DMS 273 (cell line): ENCODE results near the gene PCGF3.
"Not testable (repeated sequence)": the region's sequence is repeated elsewhere in the genome, so short reads cannot be mapped to it uniquely, and the experiment has no call there.

Experiments used
- DNase-seq: peaks from one replicate; lab custom pipeline; 2025; ENCODE audit not compliant: unreplicated experiment; lab: John Stamatoyannopoulos, UW

The PCGF3 gene

DNA sequence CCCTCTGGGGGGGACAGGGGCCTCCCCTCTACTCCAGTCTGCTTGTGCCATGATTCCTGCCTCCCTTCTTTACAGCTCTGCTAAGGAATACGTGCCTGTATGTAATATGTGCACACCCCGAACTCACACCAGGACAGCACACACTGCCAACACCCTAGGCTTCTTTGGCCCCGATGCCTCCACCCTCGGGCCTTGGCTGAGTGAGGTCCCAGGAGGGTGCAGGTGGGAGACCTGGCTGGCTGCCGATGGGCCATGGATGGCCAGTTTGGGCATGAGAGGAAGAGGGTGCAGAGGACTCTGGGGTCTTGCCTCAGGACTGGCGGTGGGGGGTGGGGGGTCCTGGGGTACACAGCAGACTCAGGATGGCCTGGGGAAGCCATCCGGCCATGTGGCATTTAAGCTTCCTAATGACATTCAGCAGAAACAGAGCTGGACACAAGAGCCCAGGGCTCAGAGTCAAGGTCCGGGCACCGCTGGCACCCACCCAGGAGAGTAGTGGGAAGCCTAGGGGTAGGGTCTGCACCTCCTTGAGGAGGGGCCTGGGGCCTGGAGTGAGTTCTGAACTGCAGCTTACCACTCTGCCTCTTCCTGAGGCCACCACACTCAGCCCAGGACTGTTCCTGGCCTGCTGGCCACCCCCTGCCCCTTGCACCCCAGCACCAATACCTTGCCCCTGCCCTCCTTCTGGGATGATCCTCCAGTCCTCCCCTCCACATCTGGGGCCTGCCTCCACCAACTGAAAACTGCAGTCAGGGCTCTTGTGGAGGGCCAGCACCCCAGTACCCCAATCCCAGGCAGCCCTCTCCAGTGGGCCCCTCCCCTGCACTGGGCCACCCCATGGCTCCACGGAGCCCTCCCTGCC is 2.1 kb upstream of the PCGF3 start:
- no peak for DNase-seq

DNA sequence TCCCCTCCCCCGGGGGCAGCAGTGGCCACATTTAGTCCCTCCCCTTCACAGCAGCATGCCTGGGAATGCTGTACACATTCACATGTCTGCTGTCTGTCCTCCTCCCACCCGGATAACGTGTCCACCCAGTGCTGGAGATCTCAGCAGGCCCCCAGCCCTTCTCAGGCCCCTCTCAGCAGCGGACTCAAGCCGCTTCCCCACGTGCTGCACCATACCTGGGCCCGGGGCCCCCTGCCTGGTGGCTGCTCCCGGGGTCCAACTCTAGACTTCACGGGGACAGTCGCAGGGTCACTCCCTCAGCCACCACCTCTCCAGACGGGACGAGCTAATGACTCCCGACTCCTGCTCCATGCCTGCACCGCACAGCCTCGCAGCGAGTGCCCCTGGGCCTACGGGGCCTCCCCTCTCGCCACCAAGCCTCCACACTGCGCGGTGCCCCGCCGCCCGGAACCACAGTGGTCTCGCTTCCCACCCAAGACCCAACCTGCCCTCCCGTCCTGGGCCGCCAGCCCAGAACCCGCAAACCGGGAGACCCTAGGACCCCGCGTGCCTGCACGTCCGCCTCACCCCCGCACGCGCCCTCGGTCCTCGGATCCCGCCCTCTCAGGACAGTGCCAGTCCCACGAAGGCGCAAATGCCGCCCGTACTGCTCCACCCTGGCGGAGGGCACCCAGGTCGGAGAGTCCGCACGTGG is 1.3 kb upstream of the PCGF3 start:
- DNase-seq, result no peak

DNA sequence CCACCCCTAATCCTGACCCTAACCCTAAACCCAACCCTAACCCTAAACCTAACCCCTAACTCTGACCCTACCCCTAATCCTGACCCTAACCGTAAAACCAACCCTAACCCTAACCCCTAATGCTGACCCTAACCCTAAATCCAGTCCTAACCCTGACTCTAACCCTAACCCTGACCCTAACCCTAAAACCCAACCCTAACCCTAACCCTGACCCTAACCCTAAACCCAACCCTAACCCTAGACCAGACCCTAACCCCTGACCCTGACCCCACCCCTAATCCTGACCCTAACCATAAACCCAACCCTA is 708 bp upstream of the PCGF3 start:
- DNase-seq, result no peak

DNA sequence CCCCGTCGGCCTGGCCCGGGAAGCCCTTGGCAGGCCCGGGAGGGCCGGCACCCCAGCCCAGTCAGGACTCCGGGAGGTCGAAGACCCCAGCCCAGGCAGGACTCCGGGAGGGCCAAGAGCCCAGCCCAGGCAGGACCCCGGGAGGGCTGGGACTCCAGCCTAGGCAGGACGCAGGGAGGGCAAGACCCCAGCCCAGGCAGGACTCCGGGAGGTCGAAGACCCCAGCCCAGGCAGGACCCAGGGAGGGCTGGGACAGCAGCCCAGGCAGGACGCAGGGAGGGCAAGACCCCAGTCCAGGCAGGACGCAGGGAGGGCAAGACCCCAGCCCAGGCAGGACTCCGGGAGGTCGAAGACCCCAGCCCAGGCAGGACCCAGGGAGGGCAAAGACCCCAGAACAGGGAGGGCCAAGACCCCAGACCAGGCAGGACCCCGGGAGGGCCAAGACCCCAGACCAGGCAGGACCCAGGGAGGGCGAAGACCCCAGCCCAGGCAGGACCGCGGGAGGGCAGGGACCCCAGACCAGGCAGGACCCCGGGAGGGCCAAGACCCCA is 526 bp downstream of the PCGF3 start:
- not testable (repeated sequence) for DNase-seq

DNA sequence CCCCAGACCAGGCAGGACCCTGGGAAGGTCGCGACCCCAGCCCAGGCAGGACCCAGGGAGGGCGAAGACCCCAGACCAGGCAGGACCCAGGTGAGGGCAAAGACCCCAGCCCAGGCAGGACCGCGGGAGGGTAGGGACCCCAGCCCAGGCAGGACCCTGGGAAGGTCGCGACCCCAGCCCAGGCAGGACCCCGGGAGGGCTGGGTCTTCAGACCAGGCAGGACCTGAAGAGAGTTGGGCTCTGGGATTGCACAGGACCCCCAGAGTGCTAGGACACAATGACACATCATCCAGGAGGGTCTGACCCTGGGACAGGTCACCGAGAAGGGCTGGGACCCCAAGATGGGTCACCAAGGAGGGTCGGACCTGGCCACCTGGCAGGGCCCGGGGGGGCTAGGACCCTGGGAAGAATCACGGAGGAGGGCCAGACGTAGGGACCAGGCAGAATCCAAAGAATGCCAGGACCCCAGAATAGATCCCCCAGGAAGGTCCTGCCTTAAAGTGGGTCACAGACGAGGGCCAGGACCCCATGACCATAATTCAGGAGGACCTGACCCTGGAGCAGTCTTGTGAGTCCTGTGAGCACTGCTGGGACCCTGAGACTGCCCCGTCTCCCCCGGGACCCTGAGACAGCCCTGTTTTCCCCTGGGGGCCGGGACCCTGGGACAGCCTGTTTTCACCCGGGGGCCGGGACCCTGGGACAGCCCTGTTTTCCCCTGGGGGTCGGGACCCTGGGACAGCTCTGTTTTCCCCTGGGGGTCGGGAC is 1.4 kb downstream of the PCGF3 start:
- DNase-seq, result no peak

DNA sequence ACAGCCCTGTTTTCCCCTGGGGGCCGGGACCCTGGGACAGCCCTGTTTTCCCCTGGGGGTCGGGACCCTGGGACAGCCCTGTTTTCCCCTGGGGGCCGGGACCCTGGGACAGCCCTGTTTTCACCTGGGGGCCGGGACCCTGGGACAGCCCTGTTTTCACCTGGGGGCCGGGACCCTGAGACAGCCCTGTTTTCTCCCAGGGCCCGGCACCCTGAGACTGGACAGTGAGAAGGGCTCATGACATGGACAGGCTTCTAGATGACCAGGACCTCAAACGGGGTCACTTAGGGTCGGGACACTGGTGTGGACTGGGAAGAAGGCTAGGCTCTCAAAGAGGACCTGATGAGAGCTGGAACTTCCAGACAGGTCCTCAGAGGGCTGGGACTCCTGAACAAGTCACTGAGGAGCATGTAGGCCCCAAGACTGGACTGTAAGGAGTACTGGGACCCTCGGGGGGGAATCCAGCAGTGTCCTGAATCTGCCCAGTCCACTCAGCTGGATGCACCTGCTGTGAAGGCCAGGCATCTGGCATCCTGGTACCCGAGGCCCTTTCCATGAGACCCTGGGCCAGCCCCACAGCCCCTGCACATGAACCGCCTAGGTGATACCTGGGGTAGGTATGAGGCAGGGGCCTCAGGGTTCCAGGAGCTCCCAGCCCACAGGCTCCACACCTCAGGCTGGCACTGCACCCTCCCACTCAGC is 2.4 kb downstream of the PCGF3 start:
- no peak for DNase-seq

DNA sequence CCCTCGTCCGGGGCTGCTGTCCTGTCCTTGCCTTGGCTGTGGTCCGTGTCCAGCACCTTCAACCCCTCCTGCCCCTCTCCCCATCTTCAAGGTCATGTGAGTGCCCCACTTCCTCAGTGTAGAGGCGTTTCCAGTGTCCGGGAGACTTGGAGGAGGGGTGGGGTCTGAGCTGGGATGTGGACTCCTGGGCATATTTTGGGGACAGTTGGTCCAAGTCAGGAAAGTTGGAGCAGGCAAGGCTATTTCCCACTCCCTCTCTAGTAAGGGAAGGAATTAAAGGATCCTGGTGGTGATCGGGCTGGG is 3.0 kb downstream of the PCGF3 start:
- DNase-seq, result no peak

DNA sequence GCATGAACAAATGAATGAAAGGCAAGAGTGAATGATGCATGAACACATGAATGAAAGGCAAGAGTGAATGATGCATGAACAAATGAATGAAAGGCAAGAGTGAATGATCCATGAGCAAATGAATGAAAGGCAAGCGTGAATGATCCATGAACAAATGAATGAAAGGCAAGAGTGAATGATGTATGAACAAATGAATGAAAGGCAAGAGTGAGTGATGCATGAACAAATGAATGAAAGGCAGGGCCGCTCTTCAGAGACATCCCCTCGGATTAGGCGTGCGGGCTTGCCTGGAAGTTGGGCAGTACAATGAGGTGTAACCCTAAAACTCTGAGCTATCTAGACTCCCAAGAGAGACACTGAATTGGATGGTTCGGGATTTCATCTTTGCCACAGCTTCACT is 3.7 kb downstream of the PCGF3 start:
- no peak for DNase-seq

DNA sequence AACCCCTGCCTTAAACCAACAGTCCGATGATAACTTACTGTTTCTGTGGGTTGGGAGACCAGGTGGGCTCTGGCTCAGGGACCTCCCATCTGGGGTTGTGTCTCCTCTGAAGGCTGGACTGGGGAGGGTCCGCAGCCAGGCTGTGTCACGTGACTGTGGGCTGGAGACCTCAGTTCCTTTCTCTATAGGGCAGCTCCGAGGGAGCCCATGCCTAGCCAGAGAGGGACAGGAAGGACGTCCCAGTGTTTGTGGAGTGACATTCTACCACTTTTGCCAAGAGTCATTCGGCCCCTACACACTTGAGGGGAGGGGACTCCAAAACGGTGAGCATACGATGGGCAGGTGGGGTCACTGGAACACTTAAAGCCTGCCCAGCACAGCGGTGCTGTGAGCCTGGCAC is 4.5 kb downstream of the PCGF3 start:
- DNase-seq, result no peak

DNA sequence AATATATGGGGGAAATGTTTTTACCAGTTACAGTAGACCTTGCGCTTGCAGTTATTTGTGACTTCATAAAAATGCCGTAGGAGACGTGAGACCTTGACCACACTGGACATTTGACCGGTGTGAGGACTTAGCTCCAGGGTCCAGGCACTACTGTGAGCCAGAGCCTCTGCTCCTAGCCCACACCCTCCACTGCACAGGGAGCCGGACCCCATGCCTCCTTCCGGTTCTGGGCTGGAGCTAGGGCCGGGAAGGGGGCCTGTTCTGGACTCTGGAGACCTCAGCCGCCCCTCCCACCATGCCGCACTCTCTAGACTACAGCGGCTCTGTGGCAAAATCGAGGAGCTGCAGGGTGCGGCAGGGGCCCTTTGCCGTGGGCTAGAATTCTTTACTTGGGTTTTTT is 5.3 kb downstream of the PCGF3 start:
- DNase-seq, result no peak

DNA sequence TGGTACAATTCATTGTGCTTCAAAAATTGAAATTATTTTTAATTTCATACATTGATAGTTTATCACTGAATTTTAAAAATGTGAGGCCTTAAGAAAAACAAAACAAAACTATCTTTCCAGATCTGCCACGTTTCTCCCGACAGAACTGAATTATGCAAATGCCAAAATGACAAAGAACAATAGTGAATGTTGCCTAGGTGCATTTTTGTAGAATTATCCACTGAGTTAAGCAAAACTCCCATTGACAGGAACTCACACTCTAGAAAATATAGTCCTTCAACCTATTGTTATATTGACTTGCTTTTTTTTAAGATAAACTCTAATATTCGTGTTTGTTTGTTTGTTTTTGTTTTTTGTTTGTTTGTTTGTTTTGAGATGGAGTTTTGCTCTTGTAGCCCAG is 6.5 kb downstream of the PCGF3 start:
- DNase-seq, result no peak

DNA sequence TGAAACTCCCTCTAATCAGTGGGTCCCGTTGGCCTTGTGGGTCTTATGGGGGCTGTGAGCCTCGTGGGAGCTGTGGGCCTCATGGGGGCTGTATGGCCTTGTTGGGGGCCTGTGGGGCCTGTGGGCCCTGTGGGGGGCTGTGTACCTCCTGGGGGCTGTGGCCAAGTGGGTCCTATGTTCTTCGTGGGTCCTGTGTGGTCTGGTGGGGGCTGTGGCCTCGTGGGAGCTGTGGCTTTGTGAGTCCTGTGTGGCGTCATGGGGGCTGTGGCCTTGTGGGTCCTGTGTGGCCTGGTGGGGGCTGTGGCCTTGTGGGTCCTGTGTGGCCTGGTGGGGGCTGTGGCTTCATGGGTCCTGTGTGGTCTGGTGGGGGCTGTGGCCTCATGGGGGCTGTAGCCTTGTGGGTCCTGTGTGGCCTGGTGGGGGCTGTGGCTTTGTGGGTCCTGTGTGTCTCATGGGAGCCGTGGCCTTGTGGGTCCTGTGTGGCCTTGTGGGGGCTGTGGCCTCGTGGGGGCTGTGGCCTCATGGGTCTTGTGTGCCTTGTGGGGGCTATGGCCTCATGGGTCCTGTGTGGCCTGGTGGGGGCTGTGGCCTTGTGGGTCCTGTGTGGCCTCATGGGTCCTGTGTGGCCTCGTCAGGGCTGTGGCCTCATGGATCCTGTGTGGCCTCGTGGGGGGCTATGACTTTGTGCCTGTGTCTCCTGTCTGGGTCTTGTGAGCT is 7.4 kb downstream of the PCGF3 start:
- DNase-seq, result no peak

DNA sequence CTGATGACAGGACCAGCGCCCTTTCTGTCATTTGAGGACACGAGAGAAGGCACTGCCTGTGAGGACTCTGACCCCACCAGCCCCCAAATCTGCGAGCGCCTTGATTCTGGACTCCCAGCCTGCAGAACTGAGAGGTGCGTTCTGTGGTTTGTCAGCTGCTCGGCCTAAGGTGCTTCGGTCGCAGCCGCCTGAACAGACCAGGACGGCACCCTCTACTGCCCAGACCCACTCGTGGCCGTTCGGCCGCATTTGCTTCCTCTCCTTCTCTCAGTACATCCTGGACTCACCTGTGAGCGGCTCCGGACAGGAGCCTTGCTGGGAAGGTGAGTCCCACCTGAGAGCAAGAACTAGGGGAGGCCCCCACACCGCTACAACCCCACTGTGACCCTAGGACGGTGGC is 8.5 kb downstream of the PCGF3 start:
- no peak for DNase-seq

DNA sequence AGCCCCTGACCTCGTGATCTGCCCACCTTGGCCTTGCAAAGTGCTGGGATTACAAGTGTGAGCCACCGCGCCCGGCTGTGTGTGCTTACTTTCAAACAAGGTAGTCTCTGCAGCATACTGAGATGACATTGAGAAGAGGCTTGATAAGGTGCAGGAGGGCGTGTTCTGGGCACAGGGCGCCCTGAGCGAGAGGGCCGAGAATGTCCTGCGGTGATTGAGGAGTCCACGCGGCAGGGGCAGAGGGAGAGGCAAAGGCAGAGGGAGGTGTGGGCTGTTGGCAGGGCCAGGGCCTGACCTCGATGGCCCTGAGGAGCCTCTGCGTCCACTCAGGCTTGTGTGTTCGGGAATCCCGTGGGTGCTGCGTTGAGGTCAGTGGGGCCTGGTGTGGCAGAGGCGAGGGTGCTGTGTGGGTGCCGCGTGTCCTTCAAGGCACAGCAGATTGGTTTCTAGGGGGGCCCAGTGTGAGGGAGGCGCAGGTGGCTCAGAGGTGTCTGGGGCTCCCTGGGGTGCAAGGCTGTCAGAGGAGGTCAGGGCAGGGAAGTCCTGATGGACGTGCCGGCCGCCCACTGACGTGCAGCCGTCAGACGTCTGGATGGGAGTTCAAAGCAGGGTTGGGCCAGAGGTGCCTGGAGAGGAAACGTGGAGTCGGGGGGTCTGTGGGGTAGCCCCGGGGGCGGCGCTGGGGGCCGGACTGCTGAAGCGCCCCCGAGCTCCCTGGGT is 12.1 kb downstream of the PCGF3 start:
- DNase-seq, result no peak

DNA sequence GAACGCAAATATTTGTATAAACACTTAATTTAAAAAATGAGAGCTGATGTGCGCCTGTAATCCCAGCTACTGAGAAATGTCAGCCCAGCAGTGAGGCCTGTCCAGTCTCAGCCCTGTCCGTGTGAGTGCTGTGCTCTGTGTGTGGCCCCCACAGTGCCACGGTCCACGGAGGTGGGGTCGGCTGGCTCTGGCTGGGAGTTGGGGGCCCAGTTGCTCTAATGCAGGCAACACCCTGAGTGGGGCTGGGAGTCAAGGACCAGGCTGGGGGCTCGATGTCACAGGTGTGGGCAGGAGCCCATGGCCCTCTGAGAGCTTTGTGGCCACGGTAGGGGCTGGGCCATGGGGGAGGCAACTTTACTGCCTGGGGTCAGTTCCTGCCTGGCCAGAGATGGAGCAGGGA is 12.8 kb downstream of the PCGF3 start:
- no peak for DNase-seq

DNA sequence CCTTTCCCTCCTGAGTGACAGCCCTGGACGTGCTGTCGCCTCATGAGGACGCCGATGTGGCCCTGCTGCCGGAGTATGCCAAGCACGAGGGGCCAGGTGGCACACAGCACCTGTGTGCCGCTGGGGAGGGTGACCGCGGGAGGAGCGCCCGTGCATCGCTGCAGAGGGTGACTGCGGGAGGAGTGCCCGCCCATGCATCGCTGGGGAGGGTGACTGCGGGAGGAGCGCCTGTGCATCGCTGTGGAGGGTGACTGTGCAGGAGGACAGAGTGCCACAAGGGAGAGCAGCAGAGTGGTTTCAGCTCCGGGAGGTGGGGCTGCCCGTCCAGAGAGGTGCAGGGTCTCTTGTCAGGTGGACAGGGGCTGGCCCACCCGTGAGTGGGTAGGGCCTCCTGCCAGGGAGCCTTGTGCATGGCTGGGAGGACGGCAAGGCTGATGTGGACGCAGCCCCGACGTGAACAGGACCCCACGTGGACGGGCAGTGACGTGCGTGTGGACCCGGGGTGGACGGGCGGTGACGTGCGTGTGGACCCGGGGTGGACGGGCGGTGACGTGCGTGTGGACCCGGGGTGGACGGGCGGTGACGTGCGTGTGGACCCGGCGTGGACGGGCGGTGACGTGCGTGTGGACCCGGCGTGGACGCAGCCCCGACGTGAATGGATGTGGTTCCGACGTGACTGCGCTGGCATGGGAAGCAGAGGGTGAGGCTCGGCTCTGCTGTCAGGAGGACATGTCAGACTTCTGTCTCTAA is 14.7 kb downstream of the PCGF3 start:
- DNase-seq, result no peak

DNA sequence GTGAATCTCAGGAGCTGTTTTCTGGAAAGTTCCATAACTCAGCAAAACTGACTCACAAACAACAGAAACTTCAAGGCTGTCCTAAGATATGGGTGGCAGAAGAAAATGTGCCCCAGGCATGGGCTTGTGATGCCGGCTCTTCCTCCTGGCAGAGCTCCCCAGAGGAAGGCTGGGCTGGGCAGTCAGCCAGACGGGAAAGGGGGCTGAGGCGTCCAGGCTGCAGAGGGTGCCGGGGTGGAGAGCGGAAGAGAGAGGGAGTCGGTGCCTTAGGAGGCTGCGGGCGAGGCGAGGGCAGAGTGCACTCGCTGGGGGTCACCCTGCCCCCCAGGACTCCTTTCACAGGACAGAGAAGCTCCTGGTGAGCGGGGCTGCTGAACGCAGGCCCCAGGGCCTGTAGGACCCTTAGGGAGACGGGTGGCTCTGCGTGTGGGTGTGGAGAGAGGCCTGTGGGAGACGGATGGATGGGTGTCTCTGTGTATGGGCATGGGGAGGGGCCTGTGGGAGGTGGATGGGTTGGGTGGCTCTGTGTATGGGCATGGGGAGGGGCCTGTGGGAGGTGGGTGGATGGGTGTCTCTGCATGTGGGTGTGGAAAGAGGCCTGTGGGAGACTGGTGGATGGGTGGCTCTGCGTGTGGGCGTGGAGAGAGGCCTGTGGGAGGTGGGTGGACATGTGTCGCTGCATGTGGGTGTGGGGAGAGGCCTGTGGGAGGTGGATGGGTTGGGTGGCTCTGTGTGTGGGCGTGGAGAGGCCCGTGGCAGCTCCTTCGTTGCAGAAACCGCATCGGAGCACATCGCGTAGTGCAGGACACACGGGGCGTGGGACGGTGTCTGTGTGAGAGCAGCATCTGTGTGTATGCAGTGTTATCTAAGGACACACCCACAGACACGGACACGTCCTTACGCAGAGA is 15.9 kb downstream of the PCGF3 start:
- DNase-seq, result no peak

DNA sequence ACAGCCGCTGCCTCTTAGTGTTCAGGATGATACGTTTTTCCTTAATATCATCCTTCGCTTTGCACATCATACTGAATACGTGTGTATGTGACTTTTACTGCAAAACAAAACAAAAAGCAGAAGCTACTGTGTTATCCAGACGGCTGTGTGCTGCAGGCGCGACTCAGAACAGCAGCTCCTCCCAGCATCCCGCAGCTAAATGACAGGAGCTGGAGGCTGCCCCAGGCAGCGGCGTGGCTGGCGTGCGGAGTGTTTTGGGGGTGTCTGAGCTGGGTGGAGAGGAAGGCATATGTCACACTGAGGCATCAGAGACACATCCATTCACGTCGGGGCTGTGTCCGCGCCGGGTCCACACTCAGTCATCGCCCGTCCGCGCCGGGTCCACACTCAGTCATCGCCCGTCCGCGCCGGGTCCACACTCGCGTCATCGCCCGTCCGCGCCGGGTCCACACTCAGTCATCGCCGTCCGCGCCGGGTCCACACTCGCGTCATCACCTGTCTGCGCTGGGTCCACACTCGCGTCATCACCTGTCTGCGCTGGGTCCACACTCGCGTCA is 16.6 kb downstream of the PCGF3 start:
- no peak for DNase-seq
